Measurements from ENCODE around the gene ZFP37. TPM values are rescaled to one million over a fixed set of nuclear protein-coding genes. Genes with fewer than 3 reads are reported as not detected.

The ZFP37 gene
- total RNA-seq, 3 donors from 2014 or later, result 2.9 to 6.4 (median 5.2) TPM

DNA sequence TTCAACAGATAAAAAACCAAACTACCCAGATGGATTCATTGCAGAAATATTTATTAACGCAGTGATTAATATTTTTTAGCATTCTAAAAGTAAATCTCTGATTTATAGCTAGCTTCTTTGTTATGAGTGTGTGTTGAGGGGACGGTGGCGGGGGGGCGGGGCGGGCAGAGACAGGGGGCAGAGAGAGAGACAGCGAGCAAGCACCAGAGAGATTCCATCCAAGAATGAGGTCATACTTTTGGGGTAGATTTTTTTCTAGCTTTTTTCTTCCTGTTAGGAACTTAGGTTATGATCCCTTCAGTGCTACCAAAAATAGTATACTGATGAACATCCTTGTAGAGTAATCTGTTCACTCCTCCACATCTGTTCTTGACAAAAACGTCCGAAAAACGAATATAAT is 44.0 kb downstream of the ZFP37 start:
- intact Hi-C loops (cut with DNase I; ENCODE audit: low total_unique reads), result no loop called here
- peaks cover 19 to 38% of the 10 kb centered on the region in 2 donors for H3K9me3 ChIP-seq
- H3K4me3 ChIP-seq, result peak overlapping the region; percentile 11 to 69 (median 37)

DNA sequence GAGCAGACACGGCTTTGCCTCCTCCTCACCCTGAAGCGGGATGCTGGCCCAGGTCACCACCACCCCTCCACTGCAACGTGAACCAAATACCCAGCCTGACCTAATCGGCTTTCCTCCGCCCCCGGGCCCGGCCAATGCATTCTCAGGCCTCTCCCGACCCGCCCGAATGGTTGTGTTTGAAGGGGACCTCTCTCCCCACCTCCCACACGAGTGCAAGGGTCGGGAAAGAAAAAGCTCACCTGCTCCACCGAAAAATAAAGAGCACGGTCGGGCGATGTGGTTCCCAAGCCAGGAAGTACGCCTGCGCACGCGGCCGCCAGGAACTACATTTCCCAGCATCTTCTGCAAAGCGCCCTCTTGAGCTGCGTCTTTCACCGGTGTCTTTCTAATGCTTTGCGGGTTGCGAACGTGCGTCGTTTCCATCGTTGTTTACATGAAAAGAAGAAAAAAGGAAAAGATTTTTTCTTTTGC is 44.6 kb downstream of the ZFP37 start, which contains the start of gene ZNF883:
Gene ZNF883, minus strand, starts transcription at position 282 of the 471 bp plus-strand sequence.
- intact Hi-C loops (cut with DNase I; ENCODE audit: low total_unique reads), result no loop called here
- H3K9me3 ChIP-seq, result peaks cover 16 to 44% of the 10 kb centered on the region in 2 donors

More for the DNA sequence above, 44.0 kb downstream of the ZFP37 start:
- TF ChIP-seq, protein P1, sequence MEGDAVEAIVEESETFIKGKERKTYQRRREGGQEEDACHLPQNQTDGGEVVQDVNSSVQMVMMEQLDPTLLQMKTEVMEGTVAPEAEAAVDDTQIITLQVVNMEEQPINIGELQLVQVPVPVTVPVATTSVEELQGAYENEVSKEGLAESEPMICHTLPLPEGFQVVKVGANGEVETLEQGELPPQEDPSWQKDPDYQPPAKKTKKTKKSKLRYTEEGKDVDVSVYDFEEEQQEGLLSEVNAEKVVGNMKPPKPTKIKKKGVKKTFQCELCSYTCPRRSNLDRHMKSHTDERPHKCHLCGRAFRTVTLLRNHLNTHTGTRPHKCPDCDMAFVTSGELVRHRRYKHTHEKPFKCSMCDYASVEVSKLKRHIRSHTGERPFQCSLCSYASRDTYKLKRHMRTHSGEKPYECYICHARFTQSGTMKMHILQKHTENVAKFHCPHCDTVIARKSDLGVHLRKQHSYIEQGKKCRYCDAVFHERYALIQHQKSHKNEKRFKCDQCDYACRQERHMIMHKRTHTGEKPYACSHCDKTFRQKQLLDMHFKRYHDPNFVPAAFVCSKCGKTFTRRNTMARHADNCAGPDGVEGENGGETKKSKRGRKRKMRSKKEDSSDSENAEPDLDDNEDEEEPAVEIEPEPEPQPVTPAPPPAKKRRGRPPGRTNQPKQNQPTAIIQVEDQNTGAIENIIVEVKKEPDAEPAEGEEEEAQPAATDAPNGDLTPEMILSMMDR (IDR thresholded peaks at IDR 0.05), result no peak
- no peak for TF ChIP-seq POLR2AphosphoS5 (IDR thresholded peaks at IDR 0.05)
- no peak for TF ChIP-seq POLR2A (IDR thresholded peaks at IDR 0.05)
- no peak overlapping the region for H3K27ac ChIP-seq
- H3K36me3 ChIP-seq, result no peaks in the 10 kb centered on the region
- H3K27me3 ChIP-seq, result no peaks in the 10 kb centered on the region
- H3K4me1 ChIP-seq, result no peaks in the 10 kb centered on the region
- no peak for DNase-seq (ENCODE audit: low spot score in 2 of 2)

DNA sequence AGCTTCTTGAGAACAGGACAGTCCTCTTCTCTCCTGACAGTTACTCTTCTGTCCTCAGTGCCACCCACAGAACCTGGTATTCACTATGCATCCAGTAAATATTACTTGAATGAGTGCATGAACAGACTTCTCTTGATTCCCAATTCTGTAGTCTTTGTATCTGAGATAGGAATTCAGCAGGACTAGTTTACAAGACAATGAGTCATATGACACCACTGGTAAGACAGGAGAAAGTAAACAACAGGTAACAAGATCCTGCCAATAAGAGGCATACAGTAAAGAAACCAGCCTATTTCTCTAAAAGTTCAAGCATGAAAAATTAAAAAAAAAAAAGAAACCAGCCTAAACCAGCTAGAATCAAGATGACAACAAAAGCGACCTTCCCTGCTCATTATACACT is 50.7 kb downstream of the ZFP37 start:
- Histone ChIP-seq H3K9me3 (peaks cover 36 to 70% of the 10 kb centered on the region in 2 donors), H3K27me3 (no peaks in the 10 kb centered on the region), H3K27ac (no peak overlapping the region), H3K4me3 (no peak overlapping the region), H3K36me3 (peaks cover 7% of the 10 kb centered on the region), H3K4me1 (no peaks in the 10 kb centered on the region)
- no peak for TF ChIP-seq POLR2AphosphoS5 (IDR thresholded peaks at IDR 0.05)
- TF ChIP-seq, protein P1 (IDR thresholded peaks at IDR 0.05), result no peak
- TF ChIP-seq POLR2A (IDR thresholded peaks at IDR 0.05), result no peak
- DNase-seq (ENCODE audit: low spot score in 2 of 2), result no peak
- intact Hi-C loops (cut with DNase I; ENCODE audit: low total_unique reads), result no loop called here

More for the DNA sequence above, 44.6 kb downstream of the ZFP37 start, which contains the start of gene ZNF883:
- no peaks in the 10 kb centered on the region for H3K27me3 ChIP-seq
- peak in 1 of 2 donors; percentile 61 for DNase-seq (ENCODE audit: low spot score in 2 of 2)
- no peak within 1 kb of the TSS for H3K27ac ChIP-seq
- peak within 1 kb of the TSS; percentile 11 to 69 (median 37) for H3K4me3 ChIP-seq
- H3K36me3 ChIP-seq, result no peaks in the 10 kb centered on the region
- TF ChIP-seq, protein P1 (IDR thresholded peaks at IDR 0.05), result no peak
- TF ChIP-seq POLR2AphosphoS5 (IDR thresholded peaks at IDR 0.05) (no peak), POLR2A (IDR thresholded peaks at IDR 0.05) (no peak)
- H3K4me1 ChIP-seq, result no peaks in the 10 kb centered on the region

DNA sequence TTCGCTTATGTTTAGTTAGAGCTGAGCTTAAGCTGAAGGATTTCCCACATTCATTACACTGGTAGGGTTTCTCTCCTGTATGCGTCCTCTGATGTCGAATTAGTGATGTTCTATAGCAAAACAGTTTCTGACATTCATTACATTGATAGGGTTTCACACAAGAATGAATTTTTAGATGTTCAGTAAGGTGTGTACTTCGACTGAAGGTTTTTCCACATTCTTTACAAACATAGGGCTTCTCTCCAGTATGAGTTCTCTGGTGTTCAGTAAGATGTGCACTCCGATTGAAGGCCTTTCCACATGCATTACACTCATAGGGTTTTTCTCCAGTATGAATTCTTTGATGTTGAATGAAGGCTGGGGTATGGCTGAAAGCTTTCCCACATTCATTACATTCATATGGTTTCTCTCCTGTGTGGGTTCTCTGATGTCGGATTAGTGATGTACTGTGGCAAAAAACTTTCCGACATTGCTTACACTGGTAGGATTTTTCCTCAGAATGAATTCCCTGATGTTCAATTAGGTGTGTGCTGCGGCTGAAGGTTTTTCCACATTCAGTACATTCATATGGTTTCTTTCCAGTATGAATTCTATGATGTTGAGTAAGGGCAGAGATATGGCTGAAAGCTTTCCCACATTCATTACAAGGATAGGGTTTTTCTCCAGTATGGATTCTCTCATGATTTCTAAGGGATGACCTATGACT is 59.1 kb downstream of the ZFP37 start:
- TF ChIP-seq POLR2AphosphoS5 (IDR thresholded peaks at IDR 0.05), result no peak
- no peak for TF ChIP-seq POLR2A (IDR thresholded peaks at IDR 0.05)
- TF ChIP-seq, protein P1 (IDR thresholded peaks at IDR 0.05), result no peak
- no peak overlapping the region for H3K27ac ChIP-seq
- H3K9me3 ChIP-seq, result peaks cover 65 to 81% of the 10 kb centered on the region in 2 donors
- H3K4me1 ChIP-seq, result no peaks in the 10 kb centered on the region
- no peaks in the 10 kb centered on the region for H3K27me3 ChIP-seq
- intact Hi-C loops (cut with DNase I; ENCODE audit: low total_unique reads), result no loop called here
- H3K36me3 ChIP-seq, result peaks cover 8% of the 10 kb centered on the region
- DNase-seq (ENCODE audit: low spot score in 2 of 2), result no peak
- H3K4me3 ChIP-seq, result no peak overlapping the region

Other genes starting within 250 kb of the ZFP37 start
- under 1 TPM in 2 of 3 donors, not detected in 1; 0.16 to 0.66 TPM for gene SLC46A2, start 165.8 kb downstream of the ZFP37 start, total RNA-seq
- gene ZNF883, start 44.5 kb downstream of the ZFP37 start, total RNA-seq, result 1 to 10 TPM; 1.4 to 4.6 (median 2.6) TPM
- 10 to 100 TPM; 46.5 to 61.3 (median 54.3) TPM for gene SLC31A2, start 94.3 kb upstream of the ZFP37 start, total RNA-seq
- 10 to 100 TPM; 23.3 to 41.0 (median 36.8) TPM for gene FKBP15, start 164.6 kb upstream of the ZFP37 start, total RNA-seq
- gene SLC31A1, start 164.8 kb upstream of the ZFP37 start, total RNA-seq, result 10 to 100 TPM; 13.9 to 24.4 (median 18.7) TPM
- 10 to 100 TPM; 32.0 to 46.2 (median 39.1) TPM for gene CDC26, start 218.8 kb upstream of the ZFP37 start, total RNA-seq
- 10 to 100 TPM; 14.2 to 23.1 (median 18.4) TPM for gene PRPF4, start 218.9 kb upstream of the ZFP37 start, total RNA-seq
- 1 to 10 TPM in 1 of 3 donors, under 1 TPM in 1, not detected in 1; 0.98 to 3.5 TPM for gene RNF183, start 246.7 kb upstream of the ZFP37 start, total RNA-seq